Measurements from ENCODE around the gene SQSTM1. TPM values are rescaled to one million over a fixed set of nuclear protein-coding genes. Genes with fewer than 3 reads are reported as not detected.
A peak's percentile ranks its signal among the peaks of the same experiment; 100 is the strongest.

Gene SQSTM1
- total RNA-seq, 1 experiment from 2014 or later = 105 TPM

DNA sequence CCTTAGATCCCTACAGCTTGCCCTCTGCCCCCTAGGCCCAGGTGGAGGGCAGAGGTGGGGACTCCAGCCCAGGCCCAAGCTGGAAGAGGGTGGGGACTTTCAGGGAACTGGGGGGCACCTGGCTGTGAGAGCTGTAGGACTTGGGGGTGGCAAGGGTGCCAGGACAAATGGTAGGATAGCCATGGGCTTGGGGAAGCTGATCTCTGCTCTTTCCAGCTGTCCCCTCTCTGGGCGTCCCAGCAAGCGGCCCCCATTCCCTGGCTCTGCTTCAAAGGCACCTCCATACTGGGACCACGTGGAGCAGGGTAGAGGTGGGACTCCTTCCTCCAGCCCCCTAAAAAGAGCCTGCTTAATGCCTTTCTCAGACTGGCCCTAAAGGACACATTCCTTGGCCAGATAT lies 26.5 kb upstream of the SQSTM1 start:
- no TSS peak for BruUV-seq (replicated peaks)
- Histone ChIP-seq H3K36me3 (ENCODE audit: insufficient read depth, low read length, poor library complexity, severe bottlenecking) (peaks cover 9% of the 10 kb centered on the region), H3K27me3 (replicated peaks; ENCODE audit: insufficient read depth, low read depth, low read length, poor library complexity) (no peaks in the 10 kb centered on the region), H3K4me1 (ENCODE audit: insufficient read depth, low read length, poor library complexity, severe bottlenecking) (no peaks in the 10 kb centered on the region), H3K4me3 (ENCODE audit: low read depth, low read length, poor library complexity, severe bottlenecking) (no peak overlapping the region), H3K9me3 (ENCODE audit: low read depth, low read length, poor library complexity, severe bottlenecking) (no peaks in the 10 kb centered on the region), H3K27ac (ENCODE audit: low read depth, low read length, poor library complexity, severe bottlenecking) (no peak overlapping the region)
- CTCF ChIA-PET = no interaction called here
- intact Hi-C loops (cut with micrococcal nuclease; ENCODE audit: unreplicated experiment) = no loop called here
- DNase-seq (ENCODE audit: low spot score) = no peak
- TF ChIP-seq, protein P1, sequence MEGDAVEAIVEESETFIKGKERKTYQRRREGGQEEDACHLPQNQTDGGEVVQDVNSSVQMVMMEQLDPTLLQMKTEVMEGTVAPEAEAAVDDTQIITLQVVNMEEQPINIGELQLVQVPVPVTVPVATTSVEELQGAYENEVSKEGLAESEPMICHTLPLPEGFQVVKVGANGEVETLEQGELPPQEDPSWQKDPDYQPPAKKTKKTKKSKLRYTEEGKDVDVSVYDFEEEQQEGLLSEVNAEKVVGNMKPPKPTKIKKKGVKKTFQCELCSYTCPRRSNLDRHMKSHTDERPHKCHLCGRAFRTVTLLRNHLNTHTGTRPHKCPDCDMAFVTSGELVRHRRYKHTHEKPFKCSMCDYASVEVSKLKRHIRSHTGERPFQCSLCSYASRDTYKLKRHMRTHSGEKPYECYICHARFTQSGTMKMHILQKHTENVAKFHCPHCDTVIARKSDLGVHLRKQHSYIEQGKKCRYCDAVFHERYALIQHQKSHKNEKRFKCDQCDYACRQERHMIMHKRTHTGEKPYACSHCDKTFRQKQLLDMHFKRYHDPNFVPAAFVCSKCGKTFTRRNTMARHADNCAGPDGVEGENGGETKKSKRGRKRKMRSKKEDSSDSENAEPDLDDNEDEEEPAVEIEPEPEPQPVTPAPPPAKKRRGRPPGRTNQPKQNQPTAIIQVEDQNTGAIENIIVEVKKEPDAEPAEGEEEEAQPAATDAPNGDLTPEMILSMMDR (conservative IDR thresholded peaks at IDR 0.05; ENCODE audit: low read depth, low read length) = no peak
- TF ChIP-seq EZH2 (IDR thresholded peaks at IDR 0.05; ENCODE audit: borderline replicate concordance, low read depth, low read length, poor library complexity, severe bottlenecking) = no peak
- POLR2A ChIA-PET (ENCODE audit: low non-redundant PET) = no interaction called here

DNA sequence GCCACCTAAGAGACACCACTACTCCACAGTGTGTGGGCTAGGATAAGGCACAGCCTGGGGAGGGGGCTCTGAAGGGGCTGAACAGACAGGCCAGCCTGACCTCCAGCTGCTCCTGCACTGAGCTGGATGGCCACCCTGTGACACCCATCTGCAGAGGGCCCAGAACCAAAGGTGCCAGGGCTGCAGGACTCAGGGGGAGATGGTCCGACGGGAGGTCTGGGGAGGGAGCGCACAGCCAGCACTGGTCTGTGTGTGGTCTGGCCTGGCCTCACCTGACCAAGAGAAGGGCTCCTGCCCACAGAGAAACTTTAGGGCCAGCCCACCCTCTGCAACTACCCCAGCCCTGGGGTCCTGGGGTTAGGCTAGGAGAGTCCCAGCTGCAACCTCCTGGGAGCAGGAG lies 26.1 kb upstream of the SQSTM1 start:
- Histone ChIP-seq H3K9me3 (ENCODE audit: low read depth, low read length, poor library complexity, severe bottlenecking) (no peaks in the 10 kb centered on the region), H3K4me1 (ENCODE audit: insufficient read depth, low read length, poor library complexity, severe bottlenecking) (no peaks in the 10 kb centered on the region), H3K27ac (ENCODE audit: low read depth, low read length, poor library complexity, severe bottlenecking) (no peak overlapping the region), H3K4me3 (ENCODE audit: low read depth, low read length, poor library complexity, severe bottlenecking) (no peak overlapping the region), H3K27me3 (replicated peaks; ENCODE audit: insufficient read depth, low read depth, low read length, poor library complexity) (no peaks in the 10 kb centered on the region), H3K36me3 (ENCODE audit: insufficient read depth, low read length, poor library complexity, severe bottlenecking) (peaks cover 11% of the 10 kb centered on the region)
- DNase-seq (ENCODE audit: low spot score) = no peak
- no TSS peak for BruUV-seq (replicated peaks)
- ChIA-PET POLR2A (ENCODE audit: low non-redundant PET) (no interaction called here), CTCF (interaction anchor here (1.0 kb wide), 1 partner anchor 31 kb away, joined by 3 read pairs; no protein-coding TSS in a partner anchor)
- intact Hi-C loops (cut with micrococcal nuclease; ENCODE audit: unreplicated experiment) = no loop called here
- TF ChIP-seq, protein P1 (conservative IDR thresholded peaks at IDR 0.05; ENCODE audit: low read depth, low read length) = no peak
- TF ChIP-seq EZH2 (IDR thresholded peaks at IDR 0.05; ENCODE audit: borderline replicate concordance, low read depth, low read length, poor library complexity, severe bottlenecking) = no peak

DNA sequence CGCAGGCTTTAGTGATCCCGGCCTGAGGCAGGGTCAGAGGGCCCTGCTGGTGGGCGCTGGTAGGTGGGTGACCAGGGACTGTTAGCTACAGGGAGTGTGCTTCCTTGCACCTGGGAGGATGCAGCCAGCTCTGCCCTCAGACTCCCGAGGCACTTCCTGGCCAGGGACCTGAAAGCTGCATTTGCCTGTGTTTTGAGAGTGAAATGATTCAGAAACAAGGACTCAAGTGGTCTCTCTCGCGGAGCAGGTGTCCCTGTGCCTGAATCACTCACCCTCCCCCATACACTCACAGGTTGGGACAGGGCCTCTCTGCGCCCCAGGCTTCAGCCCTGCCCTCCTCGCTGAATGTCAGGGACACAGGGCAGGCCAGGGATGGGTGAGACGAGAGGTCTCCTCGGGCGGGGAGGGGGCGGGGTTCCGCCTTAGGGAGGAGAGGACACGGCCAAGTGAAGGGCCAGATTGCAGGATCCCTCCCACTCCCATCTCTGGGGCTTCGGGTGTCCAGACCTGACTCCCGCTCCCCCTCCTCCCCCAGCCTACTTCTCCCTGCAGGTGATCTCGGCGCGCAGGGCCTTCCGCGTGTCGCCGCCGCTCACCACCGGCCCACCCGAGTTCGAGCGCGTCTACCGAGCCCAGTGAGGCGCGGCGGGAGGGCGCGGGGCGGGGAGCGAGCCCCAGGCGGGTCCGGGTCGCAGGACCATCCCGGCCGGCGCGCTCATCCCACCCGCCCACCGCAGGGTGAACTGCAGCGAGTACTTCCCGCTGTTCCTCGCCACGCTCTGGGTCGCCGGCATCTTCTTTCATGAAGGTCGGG lies 25.4 kb upstream of the SQSTM1 start:
- intact Hi-C loops (cut with micrococcal nuclease; ENCODE audit: unreplicated experiment) = no loop called here
- H3K9me3 ChIP-seq (ENCODE audit: low read depth, low read length, poor library complexity, severe bottlenecking) = no peaks in the 10 kb centered on the region
- BruUV-seq (replicated peaks) = no TSS peak
- TF ChIP-seq, protein P1 (conservative IDR thresholded peaks at IDR 0.05; ENCODE audit: low read depth, low read length) = no peak
- no peak for TF ChIP-seq EZH2 (IDR thresholded peaks at IDR 0.05; ENCODE audit: borderline replicate concordance, low read depth, low read length, poor library complexity, severe bottlenecking)
- H3K4me3 ChIP-seq (ENCODE audit: low read depth, low read length, poor library complexity, severe bottlenecking) = peak overlapping the region; percentile 54
- no peaks in the 10 kb centered on the region for H3K27me3 ChIP-seq (replicated peaks; ENCODE audit: insufficient read depth, low read depth, low read length, poor library complexity)
- no peak for DNase-seq (ENCODE audit: low spot score)
- H3K4me1 ChIP-seq (ENCODE audit: insufficient read depth, low read length, poor library complexity, severe bottlenecking) = no peaks in the 10 kb centered on the region
- peaks cover 11% of the 10 kb centered on the region for H3K36me3 ChIP-seq (ENCODE audit: insufficient read depth, low read length, poor library complexity, severe bottlenecking)
- ChIA-PET POLR2A (ENCODE audit: low non-redundant PET) (no interaction called here), CTCF (interaction anchor here (0.6 to 1.0 kb wide), 2 partner anchors 32 to 152 kb away, joined by 3 read pairs; no protein-coding TSS in a partner anchor)
- H3K27ac ChIP-seq (ENCODE audit: low read depth, low read length, poor library complexity, severe bottlenecking) = no peak overlapping the region

Measured in A673 (cell line).